Activated T-helper 2 cell treated with anti-CD3 and anti-CD28 coated beads, Interferon-gamma antibody, Interleukin-2, Interleukin-4, amounts not matched to agents 10 μg/mL and 5 μg/mL and 100 μg/mL, durations not matched to agents 14 hours and 24 hours and 36 hours (primary cell): ENCODE results near the gene SLC9A3. TPM values are rescaled to one million over a fixed set of nuclear protein-coding genes. Genes with fewer than 3 reads are reported as not detected.
"Not testable (repeated sequence)": the region's sequence is repeated elsewhere in the genome, so short reads cannot be mapped to it uniquely, and the experiment has no call there.

Experiments
- DNase-seq: peaks from one replicate; pipeline ENCODE4 v3.0.0; 2021; ENCODE audit warnings: low spot score
- H3K27ac Mint-ChIP-seq: one replicate; pipeline ENCODE4 v1.8.0; 2021; ENCODE audit warnings: mixed read lengths
- H3K27me3 Mint-ChIP-seq: one replicate; pipeline ENCODE4 v1.8.0; 2021; ENCODE audit warnings: low read depth, mixed read lengths
- H3K36me3 Mint-ChIP-seq: one replicate; pipeline ENCODE4 v1.8.0; 2021; ENCODE audit warnings: low read depth, mixed read lengths
- H3K4me1 Mint-ChIP-seq: one replicate; pipeline ENCODE4 v1.8.0; 2021; ENCODE audit warnings: low read depth, mixed read lengths
- H3K4me3 Mint-ChIP-seq: one replicate; pipeline ENCODE4 v1.8.0; 2021; ENCODE audit warnings: low read depth, mild to moderate bottlenecking, moderate library complexity, mixed read lengths
- H3K9me3 Mint-ChIP-seq: one replicate; pipeline ENCODE4 v1.8.0; 2021; ENCODE audit warnings: mixed read lengths
- intact Hi-C: fragments of 100-400 bp; cut with micrococcal nuclease; formaldehyde crosslinking; loops from one replicate; pipeline ENCODE4 v1.15.1; 2023
- total RNA-seq: library from RNA; stranded (reverse); gene quantifications from 2 replicates; pipeline ENCODE4 v1.2.3, GENCODE V29; 2022

Gene SLC9A3
- total RNA-seq, 1 donor from 2014 or later, result 2.4 TPM

DNA sequence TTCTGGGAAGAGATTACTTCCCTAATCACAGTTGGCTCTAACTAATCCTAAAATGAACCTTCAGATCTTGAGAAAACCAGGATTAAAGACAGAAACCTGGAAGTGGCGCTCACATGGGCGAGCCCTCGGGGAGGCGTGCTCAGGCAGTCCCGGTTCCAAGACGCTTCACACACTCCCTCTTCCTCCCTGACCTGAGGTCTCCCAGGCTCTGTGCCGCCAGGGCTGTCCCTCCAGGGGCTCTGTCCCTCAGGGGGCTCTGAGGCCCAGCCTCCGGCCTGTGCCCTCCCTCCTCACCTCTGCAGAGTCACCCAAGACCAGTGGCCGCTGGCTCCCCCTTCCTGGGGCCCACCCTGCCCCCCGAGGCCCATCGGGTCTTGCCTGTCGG lies 10.2 kb downstream of the SLC9A3 start:
- no peaks in the 10 kb centered on the region for H3K4me1 Mint-ChIP-seq
- no peak overlapping the region for H3K4me3 Mint-ChIP-seq
- intact Hi-C loops, result no loop called here

DNA sequence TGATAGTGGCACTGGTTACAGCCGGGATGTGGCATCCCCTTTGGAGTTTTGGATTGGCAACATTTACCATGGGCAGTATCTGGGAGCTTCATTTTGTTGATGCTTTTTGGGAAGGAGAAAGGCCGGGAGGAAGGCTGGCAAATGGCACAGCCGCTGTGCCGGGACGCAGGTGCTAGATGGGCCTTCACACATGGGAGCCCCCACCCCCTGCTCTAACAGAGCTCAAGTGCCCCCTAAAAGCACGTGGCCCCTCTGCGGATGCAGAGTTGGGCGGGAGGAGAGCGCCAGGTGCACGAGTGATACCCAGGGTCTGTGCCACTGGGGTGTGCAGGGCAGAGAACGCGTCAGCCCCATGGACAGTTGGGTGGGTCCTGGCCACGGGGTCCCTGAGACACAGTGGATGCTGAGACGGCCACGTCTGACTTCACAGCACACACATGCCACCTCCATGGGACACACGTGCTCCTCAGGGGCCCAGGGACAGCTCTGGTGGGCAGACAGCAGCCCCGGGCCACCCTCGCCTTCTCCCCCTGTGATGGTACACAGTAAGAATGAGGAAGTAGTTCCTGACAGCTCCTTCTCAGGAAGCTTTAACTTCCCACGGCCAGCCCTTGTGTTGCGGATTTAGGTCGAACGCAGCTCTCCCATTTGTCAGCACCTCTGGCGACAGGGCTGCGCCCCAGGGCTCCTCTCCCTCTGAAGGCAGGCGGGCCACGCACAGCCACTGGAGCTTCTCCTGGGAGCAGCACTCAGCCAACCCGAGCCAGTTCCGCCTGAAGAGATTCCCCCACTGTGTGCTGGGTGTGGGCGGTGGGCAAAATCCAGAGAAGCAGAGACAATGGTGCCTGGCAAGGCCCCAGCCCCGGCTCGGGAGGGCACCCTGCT lies 10.8 kb downstream of the SLC9A3 start:
- H3K9me3 Mint-ChIP-seq, result no peaks in the 10 kb centered on the region
- intact Hi-C loops, result no loop called here
- H3K36me3 Mint-ChIP-seq, result no peaks in the 10 kb centered on the region
- no peak overlapping the region for H3K4me3 Mint-ChIP-seq
- no peak overlapping the region for H3K27ac Mint-ChIP-seq
- no peak for DNase-seq
- H3K27me3 Mint-ChIP-seq, result peaks cover 18% of the 10 kb centered on the region
- H3K4me1 Mint-ChIP-seq, result no peaks in the 10 kb centered on the region

More for the DNA sequence above, 10.2 kb downstream of the SLC9A3 start:
- Mint-ChIP-seq H3K36me3 (no peaks in the 10 kb centered on the region), H3K27me3 (peaks cover 18% of the 10 kb centered on the region), H3K27ac (no peak overlapping the region), H3K9me3 (no peaks in the 10 kb centered on the region)
- no peak for DNase-seq

DNA sequence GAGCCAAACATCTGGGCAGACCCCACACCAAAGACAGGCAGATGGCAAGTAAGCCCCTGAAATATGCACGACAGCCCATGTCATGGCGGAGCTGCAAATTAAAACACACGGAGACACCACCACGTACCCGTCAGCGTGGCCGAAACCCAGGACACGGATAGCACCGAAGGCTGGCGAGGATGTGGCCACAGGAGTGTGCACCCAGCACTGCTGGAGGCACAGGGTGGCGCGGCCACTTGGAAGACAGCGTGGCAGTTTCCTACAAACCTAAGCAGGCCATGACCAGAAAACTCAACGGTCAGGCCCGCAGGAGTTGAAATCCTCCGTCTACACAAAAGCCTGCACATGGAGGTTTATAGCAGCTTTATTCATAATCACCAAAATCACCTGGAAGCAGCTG lies 12.8 kb downstream of the SLC9A3 start:
- intact Hi-C loops, result no loop called here
- DNase-seq, result no peak
- no peak overlapping the region for H3K27ac Mint-ChIP-seq
- no peak overlapping the region for H3K4me3 Mint-ChIP-seq
- no peaks in the 10 kb centered on the region for H3K36me3 Mint-ChIP-seq
- H3K27me3 Mint-ChIP-seq, result peaks cover 11% of the 10 kb centered on the region
- no peaks in the 10 kb centered on the region for H3K9me3 Mint-ChIP-seq
- no peaks in the 10 kb centered on the region for H3K4me1 Mint-ChIP-seq

DNA sequence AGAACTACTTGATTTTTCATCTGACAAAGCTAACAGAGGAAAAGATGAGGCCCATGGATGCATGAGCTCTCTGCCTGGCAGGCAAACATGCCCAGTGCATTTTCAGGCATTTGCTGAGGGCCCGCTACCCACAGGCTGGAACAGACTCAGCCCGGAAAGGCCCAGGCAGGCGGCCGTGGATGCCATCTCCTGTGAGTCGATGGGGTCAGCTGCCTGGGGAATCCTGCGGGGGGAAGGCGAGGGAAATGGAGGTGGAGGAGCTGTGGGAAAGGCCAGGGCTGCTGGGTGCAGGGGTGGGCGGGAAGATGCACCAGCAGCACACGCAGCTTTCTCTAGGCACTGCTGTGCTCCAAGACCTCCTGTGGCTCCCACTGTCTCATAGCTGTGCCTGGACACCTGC lies 13.7 kb downstream of the SLC9A3 start:
- no peak overlapping the region for H3K4me3 Mint-ChIP-seq
- intact Hi-C loops, result no loop called here
- no peak overlapping the region for H3K27ac Mint-ChIP-seq
- H3K9me3 Mint-ChIP-seq, result no peaks in the 10 kb centered on the region
- H3K36me3 Mint-ChIP-seq, result no peaks in the 10 kb centered on the region
- no peaks in the 10 kb centered on the region for H3K4me1 Mint-ChIP-seq
- peaks cover 6% of the 10 kb centered on the region for H3K27me3 Mint-ChIP-seq
- DNase-seq, result no peak

DNA sequence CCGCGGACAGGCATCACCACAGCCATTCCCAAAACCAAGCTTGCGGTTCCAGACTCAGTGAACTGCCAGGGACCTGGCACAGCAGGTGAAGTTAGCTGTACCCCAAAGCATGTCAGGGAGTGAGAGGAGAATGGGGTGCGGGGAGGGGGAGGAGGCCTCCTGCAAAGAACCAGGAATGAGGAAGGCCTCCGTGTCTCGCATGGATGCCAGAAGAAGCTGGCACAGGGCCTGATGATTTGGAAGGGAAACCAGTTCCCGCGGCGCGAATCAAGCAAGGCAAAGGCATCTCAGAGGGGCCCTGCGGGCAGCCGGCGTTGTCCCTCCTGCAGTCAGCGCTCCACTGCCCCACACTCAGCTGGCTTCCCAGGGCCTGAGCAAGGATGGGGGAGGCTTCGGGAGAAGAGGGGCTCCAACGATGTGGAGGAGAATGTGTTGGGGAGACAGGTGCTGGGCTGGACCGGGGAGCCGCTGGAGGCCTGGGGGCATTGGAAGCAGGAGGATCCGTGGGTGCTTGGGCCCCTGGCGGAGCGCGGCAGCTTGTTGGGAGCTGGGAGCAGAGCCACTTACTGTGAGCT lies 14.6 kb downstream of the SLC9A3 start:
- no peak overlapping the region for H3K27ac Mint-ChIP-seq
- H3K36me3 Mint-ChIP-seq, result no peaks in the 10 kb centered on the region
- intact Hi-C loops, result no loop called here

DNA sequence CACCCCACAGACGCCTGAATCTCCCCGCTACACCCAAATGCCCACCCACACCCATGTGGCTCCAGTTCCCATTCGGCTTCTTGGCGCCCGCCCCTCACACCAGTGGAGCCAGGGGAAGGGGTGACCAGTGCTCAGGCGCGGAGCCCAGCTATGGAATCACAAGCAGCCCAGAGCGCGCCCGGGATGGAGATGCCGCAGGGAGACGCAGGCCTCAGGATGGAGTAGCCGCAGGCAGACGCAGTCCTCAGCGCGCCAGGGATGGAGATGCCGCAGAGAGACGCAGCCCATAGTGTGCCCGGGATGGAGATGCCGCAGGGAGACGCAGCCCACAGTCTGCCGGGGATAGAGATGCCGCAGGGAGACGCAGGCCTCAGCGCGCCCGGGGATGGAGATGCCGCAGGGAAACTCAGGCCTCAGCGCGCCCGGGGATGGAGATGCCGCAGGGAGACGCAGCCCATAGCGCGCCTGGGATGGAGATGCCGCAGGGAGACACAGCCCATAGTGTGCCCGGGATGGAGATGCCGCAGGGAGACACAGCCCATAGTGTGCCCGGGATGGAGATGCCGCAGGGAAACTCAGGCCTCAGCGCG lies 16.2 kb downstream of the SLC9A3 start:
- H3K4me3 Mint-ChIP-seq, H3K27me3 Mint-ChIP-seq, DNase-seq, H3K27ac Mint-ChIP-seq, H3K4me1 Mint-ChIP-seq, intact Hi-C loops, H3K36me3 Mint-ChIP-seq, H3K9me3 Mint-ChIP-seq: not testable (repeated sequence)

More for the DNA sequence above, 14.6 kb downstream of the SLC9A3 start:
- peaks cover 3% of the 10 kb centered on the region for H3K27me3 Mint-ChIP-seq
- no peak for DNase-seq
- no peak overlapping the region for H3K4me3 Mint-ChIP-seq
- H3K4me1 Mint-ChIP-seq, result no peaks in the 10 kb centered on the region
- H3K9me3 Mint-ChIP-seq, result no peaks in the 10 kb centered on the region

DNA sequence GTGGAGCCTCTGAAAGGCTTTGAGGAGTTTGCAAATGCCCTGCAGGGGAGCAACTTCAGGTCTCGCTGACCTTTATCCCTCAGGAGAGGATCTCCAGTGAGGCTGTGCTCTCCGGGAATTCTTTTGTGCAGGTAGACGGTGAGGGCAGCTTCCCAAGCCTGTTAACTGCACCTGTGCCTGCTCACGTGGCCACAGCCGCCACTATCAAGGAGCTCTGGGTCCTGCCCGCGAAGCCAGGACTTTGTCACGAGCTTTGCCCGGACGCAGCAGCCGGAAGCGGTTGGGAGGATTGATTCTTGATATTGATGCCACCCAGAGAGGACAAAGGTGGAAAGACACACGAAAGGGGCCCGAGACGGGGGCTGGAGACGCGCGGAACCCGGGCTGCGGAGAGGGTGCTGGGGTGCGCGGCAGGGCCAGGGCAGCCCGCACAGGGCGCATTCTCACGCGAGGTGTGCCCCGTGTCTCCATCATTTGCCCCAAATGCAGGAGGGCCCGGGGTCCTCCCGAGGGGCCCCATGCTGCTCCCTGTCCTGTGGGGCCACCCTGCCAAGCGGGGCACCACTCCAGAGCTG lies 18.2 kb downstream of the SLC9A3 start:
- no peaks in the 10 kb centered on the region for H3K4me1 Mint-ChIP-seq
- H3K27me3 Mint-ChIP-seq, result peaks cover 5% of the 10 kb centered on the region
- H3K4me3 Mint-ChIP-seq, result no peak overlapping the region
- no peak overlapping the region for H3K27ac Mint-ChIP-seq
- no peaks in the 10 kb centered on the region for H3K36me3 Mint-ChIP-seq
- DNase-seq, result no peak
- H3K9me3 Mint-ChIP-seq, result no peaks in the 10 kb centered on the region
- intact Hi-C loops, result no loop called here

DNA sequence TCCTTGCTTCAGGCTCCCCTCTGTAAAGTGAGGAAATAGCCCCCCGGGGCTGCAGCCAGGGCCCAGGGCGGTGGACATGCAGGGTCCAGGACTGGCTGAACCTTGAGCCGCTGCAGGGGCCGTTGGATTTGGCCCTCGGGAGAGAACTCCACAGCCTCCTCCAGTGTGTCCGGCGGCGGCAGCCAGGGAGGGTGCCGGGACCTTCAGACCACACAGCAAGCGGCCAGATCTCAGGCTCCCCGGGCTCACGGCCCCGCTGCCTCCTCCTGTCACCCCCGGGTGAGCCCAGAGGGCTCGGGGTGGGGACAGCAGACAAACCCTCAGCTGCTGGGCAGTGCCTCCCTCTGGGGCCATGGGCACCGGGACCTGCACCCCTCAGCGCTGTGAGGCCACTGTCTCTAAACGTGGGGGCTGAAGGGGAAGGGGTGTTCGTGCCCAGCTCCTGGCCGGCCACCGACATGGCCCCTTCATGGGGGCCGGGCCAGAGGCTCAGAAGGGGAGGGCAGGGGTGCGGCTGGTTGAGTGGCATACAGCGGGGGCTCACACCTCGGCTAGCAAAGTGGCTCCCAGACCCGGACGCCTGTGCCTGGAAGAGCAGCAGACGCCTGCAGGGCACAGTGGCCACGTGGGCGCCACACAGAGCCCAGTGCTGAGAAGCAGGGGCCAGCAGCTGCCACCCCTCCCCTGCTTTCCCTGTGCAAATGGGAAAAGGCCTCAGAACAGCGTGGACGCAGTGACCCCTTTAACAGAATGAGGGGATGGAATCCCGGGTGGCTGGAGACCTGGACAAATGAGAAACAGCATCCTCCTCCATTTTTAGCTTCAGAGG lies 19.7 kb downstream of the SLC9A3 start:
- H3K27me3 Mint-ChIP-seq, result peaks cover 5% of the 10 kb centered on the region
- H3K36me3 Mint-ChIP-seq, result no peaks in the 10 kb centered on the region
- no peaks in the 10 kb centered on the region for H3K9me3 Mint-ChIP-seq
- intact Hi-C loops, result no loop called here
- no peak overlapping the region for H3K27ac Mint-ChIP-seq
- H3K4me3 Mint-ChIP-seq, result no peak overlapping the region
- no peak for DNase-seq
- H3K4me1 Mint-ChIP-seq, result no peaks in the 10 kb centered on the region

DNA sequence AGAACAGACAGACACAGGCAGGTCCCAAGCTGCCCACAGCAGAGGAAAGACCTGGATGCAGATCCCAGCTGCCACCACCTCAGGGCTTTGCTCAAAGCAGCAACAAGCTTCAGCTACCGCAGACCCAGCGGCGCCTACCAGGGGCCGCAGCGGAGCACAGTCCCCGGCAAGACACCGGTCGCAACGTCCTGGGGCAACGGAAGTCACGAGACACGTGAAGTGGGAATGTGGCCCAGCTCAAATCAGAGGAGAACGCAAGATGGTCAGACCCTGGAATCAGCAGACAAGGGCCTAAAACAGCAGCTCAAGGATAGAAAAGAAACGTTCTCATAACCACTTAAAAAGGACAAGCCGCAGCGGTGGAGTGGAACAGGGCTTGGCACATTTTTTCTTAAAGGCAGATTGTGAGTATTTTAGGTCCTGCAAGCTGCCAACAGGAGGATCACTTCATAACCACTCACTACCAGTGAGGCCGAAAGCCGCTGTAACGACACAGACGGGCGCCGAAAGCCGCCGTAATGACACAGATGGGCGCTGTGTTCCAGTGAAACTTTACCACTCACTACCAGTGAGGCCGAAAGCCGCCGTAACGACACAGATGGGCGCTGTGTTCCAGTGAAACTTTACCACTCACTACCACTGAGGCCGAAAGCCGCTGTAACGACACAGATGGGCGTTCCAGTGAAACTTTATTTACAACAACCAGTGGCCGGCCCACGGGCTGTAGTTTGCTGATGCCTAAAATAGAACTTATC lies 21.7 kb downstream of the SLC9A3 start:
- Mint-ChIP-seq H3K4me1 (no peaks in the 10 kb centered on the region), H3K27me3 (peaks cover 5% of the 10 kb centered on the region), H3K27ac (no peak overlapping the region), H3K4me3 (no peak overlapping the region), H3K9me3 (no peaks in the 10 kb centered on the region), H3K36me3 (no peaks in the 10 kb centered on the region)
- DNase-seq, result no peak
- intact Hi-C loops, result no loop called here

DNA sequence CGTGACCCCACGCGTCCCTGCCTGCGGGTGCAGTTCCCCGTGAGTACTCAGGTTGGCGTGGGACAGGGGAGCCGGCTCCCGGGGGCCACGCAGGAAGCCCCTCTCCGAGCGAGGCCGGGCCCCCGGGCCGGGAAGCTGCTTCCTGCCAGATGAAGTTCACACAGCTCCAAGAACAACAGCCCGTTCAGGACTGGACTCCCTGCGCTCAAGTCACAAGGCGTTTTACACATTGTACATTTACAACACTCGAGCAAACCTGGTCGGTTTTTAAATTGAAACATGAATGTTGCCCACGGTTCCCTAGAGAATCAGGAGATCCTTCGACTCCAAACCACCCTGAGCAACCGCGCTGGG lies 22.4 kb downstream of the SLC9A3 start:
- no peak overlapping the region for H3K27ac Mint-ChIP-seq
- no peak overlapping the region for H3K4me3 Mint-ChIP-seq
- intact Hi-C loops, result no loop called here
- peaks cover 5% of the 10 kb centered on the region for H3K27me3 Mint-ChIP-seq
- H3K36me3 Mint-ChIP-seq, result no peaks in the 10 kb centered on the region
- H3K4me1 Mint-ChIP-seq, result no peaks in the 10 kb centered on the region
- no peak for DNase-seq
- no peaks in the 10 kb centered on the region for H3K9me3 Mint-ChIP-seq

DNA sequence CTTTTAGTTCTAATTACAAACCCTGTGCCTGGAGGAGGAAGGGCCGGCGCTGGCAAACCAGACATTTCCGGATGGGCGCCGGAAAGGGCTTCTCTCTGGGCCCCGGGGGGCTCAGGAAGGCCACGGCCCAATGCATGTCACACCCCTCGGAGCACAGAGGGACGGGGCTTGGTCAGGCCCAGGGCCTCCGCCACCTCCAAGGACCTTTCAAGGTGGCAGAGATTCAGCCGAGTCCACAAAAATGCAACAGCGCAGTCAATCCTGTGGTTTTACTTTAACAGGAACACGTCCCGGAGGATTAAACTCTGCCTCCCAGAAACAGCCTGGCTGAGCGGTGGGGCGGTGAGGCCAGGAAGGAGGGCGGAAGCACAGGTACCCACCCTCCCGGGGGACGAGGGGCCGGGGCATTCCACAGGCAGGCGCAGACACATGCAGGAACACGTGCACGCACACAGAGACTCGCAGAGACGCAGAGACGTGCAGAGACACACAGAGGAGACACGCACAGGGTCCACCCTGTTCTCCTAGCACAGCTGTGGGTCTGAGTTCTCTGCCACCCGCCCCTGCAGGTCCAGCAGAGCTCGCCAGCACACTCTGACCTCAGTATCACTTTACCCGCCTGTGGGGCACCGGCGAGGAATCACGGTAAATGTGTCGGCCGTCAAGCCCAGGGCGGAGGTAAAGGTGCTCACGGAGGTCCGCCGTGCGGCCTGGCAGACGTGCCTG lies 23.0 kb downstream of the SLC9A3 start:
- no peak overlapping the region for H3K27ac Mint-ChIP-seq
- no peak overlapping the region for H3K4me3 Mint-ChIP-seq
- H3K4me1 Mint-ChIP-seq, result no peaks in the 10 kb centered on the region
- no peaks in the 10 kb centered on the region for H3K9me3 Mint-ChIP-seq
- DNase-seq, result no peak
- H3K27me3 Mint-ChIP-seq, result peaks cover 5% of the 10 kb centered on the region
- intact Hi-C loops, result no loop called here
- H3K36me3 Mint-ChIP-seq, result no peaks in the 10 kb centered on the region
